ENCODE data around the gene FAM120A.

FAM120A gene

DNA sequence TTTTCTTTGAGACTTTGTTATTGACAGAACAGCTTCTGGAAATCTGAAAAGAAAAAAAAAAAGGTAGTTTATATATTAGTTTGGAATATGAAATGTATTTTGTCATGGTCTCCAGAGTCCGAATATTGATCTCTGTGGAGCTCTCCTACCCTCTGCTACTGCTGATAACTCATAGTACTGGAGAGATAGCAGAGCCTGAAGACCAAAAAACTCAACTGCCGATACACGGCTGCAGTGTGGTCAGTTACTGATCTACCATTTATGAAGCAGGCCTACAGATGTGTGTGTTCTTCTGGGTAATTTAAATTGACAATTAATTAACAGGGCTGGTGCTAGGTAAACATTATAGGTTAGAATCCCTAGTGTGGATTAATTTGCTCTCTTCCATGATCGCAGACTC is 3.8 kb upstream of the FAM120A start:
- DNase-seq (ENCODE audit: low read depth in 2 of 3, low spot score in 1 of 3), result no peak

DNA sequence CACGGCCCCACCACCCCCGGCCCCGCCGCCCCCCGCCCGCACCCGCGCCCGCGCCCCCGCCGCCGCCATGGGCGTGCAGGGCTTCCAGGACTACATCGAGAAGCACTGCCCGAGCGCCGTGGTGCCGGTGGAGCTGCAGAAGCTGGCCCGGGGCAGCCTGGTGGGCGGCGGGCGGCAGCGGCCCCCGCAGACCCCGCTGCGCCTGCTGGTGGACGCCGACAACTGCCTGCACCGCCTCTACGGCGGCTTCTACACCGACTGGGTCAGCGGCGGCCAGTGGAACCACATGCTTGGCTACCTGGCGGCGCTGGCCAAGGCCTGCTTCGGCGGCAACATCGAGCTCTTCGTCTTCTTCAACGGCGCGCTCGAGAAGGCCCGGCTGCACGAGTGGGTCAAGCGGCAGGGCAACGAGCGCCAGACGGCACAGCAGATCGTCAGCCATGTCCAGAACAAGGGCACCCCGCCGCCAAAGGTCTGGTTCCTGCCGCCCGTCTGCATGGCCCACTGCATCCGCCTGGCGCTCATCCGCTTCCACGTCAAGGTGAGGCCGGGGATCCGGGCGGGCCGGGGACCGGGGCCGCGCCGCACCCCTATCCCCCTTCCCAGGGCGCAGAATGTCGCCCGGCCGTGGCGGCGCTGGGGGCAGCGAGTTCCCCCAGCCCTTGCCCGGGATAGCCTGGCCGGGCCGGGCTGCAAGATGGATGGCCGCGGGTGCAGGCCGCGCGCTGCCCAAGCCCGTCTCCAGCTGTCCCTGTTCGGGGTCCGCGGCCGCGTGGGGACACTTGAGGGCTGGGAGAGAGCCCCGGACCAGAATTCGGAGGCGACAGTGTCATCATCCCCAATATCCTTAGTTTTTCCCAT is 594 bp downstream of the FAM120A start:
- DNase-seq (ENCODE audit: low read depth in 2 of 3, low spot score in 1 of 3), result peak; percentile 17 to 39 (median 24)

DNA sequence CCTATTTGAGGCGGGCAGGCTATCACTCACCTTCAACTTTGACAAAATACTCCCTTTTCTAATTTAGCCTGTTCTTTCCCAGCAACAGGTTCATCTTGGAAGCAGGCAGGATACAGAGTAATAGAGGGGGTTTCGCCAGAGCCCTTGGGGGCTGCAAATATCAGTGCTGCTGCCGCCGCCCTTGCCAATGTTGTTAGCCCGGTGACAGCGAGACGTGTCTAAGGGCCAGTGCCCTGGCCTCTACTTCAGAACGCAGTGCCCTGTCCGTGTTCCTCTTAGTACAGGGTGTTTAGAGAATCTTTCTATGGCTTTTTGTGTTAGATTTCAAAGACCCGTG is 1.2 kb downstream of the FAM120A start:
- no peak for DNase-seq (ENCODE audit: low read depth in 2 of 3, low spot score in 1 of 3)

DNA sequence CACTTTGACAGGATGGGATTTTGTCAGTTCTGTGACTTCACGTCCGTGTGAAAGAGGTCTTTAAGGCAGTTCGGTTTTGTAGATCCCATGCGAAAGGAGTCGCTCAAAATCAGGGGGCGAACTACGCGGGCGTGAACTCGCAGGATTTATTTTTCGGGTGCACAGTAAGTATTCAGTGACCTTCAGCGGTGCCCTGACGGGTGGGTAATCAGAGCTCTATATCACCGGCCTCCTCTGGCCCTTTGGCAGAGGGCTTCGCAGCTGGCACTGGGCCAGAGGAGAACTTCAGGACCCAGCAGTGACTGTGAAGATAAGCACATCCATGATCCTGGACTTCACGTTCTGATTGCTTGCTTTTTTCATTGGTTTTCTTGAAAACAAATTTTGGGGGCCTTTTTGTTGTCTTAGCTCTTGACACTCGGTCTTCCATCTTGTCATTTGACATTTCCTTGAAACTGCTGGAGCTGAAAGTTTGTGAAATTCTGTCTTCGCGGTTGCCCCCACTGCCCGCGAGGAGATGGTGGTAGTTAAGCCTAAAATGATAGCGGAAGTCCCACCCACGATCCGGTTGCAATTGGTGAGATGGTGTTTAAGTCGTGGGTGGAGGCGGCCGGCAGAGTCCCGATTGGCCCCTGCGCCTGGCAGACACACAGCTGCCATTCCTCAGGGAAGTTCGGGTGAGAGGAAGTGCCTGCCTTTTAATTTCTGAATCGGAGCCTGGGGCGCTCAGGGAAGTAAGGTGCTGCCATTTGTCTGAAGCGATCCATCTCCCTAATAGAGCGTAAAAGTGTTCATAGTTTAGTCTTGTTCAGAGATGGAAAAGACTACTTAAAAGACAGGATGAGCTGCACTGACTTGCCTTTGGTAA is 1.8 kb downstream of the FAM120A start, which contains the start of gene FAM120AOS:
Gene FAM120AOS, minus strand, starts transcription at position 535 of the 868 bp plus-strand sequence. CDS start 872 bp downstream, outside the sequence.
- peak; percentile 77 to 82 (median 78) for DNase-seq (ENCODE audit: low read depth in 2 of 3, low spot score in 1 of 3)

DNA sequence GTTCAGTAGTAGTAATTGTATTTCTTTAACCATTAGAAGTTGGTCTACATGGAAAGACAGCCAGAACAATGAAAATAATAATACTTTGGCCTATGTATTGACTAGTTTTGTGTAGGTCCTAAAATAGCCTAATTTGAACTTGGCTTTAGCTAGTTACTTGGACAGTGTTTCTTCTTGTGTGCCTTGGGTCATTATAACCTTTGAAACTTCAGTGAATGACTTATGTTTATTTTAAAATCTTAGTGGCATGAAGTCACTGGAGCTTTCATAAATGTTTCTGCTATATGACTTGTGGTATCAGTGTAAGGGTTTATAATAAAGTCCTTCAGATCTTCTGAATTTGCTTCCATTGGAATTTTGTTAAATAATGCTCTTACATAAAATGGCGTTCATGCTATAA is 4.5 kb downstream of the FAM120A start:
- DNase-seq (ENCODE audit: low read depth in 2 of 3, low spot score in 1 of 3), result no peak

DNA sequence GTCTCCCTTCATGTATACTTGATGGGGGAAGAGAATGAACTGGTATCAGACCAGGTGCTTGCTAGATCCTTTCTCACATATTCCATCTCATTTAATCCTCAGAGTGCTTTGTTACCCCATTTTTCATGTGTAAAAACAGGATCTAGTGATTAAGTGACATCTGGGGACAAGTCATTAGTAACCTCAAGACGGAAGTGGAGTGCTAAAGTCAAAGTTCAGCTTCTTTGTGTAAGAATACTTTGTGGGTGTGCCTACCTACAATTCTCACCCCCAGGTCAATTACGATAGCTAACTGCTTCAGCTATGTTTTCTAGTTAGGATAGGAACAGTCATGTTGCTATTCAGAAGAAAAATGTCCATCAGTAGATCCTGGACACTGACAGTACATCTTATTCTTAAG is 5.0 kb downstream of the FAM120A start:
- no peak for DNase-seq (ENCODE audit: low read depth in 2 of 3, low spot score in 1 of 3)

DNA sequence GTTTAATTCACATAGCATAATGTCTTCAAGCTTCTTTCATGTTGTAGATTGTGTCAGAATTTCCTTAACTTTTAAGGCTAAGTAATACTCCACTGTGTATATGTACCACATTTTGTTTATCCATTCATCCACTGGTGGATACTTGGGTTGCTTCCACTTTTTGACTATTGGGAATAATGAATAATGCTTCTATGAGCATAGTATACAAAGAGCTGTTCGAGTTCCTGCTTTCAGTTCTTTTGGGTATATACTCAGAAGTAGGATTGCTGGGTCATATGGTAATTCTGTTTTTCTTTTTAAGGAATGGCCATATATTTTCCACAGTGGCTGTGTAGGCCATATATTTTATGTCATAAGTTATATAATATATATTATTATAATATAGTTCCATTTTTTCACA is 5.5 kb downstream of the FAM120A start:
- no peak for DNase-seq (ENCODE audit: low read depth in 2 of 3, low spot score in 1 of 3)

DNA sequence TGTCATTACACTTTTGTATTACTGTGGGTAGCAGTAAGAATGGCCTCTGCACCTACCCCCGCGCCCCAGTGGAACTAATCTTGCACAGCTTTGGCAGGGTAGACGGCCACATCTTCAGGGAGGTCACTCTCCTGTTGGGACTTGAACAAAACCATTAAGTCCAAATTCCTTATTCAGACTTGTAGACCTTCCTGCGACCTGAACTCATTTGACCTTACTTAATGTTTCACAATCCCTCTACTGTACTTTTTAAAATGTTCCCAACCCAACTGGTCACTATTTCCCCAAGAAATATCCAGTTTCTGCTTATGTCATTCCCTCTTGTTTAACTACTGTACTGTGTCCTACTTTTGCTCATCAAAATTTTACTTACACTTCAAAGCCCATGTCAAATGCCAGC is 7.2 kb downstream of the FAM120A start:
- DNase-seq (ENCODE audit: low read depth in 2 of 3, low spot score in 1 of 3), result no peak

DNA sequence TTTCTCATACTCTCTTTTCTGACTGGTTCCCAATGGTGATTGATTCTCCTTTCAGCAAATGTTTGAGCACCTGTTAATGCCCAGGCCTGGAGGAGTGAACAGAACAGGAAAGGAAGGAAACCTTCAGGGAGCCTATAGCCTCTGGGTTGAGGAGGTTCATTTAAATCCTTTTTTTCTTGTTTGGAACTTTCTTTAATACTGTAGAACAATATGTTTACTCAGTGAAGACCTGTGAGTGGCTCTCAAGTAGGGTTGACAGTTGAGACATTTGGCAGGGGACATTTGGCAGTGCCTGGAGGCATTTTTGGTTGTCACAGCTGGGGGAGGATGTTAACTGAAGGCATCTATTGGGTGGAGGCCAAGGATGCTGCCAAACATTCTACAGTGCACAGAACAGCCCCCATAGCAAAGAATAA is 8.0 kb downstream of the FAM120A start:
- no peak for DNase-seq (ENCODE audit: low read depth in 2 of 3, low spot score in 1 of 3)

DNA sequence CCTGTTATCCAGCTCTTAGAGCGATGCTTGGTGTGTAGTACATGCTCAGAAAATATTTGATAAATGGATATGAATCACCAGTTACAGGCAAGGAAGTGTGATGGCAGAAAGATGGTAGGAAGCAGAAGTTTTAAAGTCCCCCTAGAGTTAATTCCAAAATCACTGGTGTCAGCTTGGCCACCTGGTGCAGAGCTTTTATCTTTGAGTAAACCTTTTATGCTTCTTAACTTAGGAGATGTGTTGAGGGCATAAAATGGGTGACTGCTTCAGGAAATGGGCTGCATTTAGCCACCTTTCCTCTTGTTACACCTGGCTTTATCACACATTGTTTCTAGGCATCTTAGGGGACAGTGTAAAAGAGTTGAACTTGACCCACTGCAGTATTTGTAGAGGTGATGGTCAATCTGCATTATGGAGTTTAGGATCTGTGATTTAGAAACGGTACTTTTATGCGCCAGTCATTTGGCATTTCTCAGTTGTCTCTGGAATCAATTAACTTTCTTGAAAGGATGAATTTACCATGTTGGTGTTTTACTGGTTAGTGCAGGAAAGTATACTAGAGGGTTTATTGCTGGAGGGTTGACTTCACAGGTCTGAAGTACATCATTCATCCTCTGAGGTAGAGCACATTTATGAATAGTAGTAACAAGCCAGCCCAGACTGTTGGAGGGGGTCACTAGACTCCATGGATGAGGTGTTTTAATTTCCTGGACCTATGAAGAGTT is 9.4 kb downstream of the FAM120A start:
- DNase-seq (ENCODE audit: low read depth in 2 of 3, low spot score in 1 of 3), result no peak

DNA sequence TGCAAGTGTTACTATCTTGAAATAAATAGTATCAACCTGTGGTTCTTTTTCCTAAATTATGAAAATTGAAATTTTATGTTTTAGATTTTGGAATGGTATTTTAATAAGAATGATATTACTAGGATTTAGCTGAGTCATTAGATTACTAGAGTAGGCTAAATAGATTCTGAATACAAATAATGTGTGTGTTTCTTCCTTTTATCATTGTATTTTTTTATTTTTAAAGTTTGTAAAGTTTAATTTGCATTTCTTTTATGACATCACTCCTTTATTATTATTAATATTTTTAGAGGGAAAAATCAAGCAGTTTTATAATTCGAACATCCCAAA is 9.9 kb downstream of the FAM120A start:
- DNase-seq (ENCODE audit: low read depth in 2 of 3, low spot score in 1 of 3), result no peak

DNA sequence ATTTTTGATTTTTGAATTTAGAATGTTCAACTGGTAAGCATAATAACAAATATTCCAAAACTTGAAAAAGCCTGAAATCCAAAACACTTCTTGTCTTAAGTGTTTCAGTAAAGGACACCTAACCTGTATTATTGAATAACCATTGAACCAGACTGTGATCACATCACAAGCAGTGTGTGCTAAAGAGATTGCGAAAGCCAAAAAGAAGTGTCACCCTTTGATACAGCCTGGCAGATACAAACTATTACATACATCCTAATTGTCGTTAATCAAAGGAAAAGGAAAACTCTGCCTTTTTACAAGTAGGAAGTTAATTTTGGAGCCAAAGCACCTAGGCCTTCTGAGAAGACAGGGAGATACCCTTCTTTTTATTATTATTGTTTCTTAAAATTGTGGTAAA is 10.3 kb downstream of the FAM120A start:
- no peak for DNase-seq (ENCODE audit: low read depth in 2 of 3, low spot score in 1 of 3)

DNA sequence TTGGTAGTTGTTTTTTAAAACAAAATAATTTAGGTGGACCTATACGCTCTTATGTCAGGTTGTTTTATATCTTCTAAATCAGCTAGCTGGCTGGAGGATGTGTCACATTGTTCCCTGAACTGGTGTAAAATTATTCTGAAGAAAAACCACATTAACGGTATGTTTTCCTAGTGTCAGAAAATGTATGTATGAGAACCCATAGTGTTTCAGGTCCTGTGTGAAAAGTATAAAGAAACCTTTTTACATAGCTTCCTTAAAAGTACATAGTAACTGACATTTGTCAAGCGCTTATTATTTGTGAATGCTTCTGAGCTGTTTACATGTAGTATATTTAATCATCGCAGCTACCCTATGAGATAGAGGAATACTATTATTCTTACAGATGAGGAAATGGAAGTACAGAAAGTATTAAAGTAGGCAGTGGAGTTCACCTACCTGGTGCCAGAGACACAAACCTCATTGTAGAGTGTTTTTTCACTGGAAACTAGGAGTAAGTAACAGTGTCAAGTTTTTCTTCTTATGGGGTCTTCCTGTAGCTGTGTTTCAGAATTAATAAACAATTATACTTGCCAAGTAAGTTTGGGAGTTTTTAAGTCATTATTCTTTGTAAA is 12.3 kb downstream of the FAM120A start:
- DNase-seq (ENCODE audit: low read depth in 2 of 3, low spot score in 1 of 3), result no peak

DNA sequence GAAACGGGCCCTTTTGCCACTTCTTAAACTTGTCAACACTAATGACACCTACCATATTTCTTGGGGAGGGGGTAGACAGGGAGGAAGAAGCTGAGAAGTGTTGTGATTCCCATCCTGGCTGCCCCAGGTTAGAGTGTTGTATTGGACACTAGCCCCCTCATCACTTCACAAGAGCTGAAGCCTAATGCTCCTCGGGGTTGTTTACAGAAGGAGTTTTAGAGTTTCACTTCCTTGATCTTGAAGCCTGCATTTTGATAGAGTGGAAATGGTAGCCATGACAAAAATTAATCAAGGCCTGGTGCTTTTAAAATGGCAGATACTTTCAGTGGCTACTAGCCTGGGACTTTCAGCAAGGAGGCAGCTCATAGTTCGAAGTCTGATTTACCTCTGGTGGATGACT is 12.9 kb downstream of the FAM120A start:
- no peak for DNase-seq (ENCODE audit: low read depth in 2 of 3, low spot score in 1 of 3)

DNA sequence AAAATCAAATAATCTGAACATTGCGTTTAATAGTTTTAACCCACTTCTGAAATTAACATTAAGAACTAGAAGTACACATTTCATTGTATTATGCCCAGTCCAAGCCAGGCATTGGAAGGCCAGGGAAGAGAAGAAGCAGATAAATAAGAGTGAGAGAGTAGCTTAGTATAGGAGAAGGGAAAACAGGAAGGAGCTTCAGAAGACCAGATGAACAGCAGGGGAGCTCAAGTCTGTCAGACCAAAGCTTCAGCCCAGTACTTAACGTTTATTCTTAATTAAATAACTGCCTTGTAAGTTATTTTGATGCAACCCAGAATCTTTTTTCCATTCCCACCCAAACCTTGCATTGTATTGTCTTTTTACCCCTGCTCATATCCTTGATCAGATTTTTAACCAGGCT is 13.4 kb downstream of the FAM120A start:
- DNase-seq (ENCODE audit: low read depth in 2 of 3, low spot score in 1 of 3), result no peak

DNA sequence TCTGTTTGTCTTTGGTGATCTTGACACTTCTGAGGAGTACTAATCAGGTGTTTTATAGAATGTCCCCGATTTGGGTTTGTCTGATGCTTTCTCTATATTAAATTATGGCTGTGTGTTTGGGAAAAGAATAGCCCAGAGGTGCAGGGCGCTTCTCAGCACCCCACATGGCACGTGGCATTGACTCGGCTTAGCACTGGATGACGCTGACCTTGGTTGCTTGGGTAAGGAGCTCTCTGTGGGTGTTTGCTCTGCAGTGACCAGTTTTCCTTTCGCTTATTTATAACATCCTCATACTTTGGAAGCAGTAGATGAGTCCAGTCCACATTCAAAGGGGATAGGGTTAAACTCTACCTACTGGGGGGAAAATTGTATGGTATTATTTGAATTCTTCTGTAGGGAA is 14.4 kb downstream of the FAM120A start:
- DNase-seq (ENCODE audit: low read depth in 2 of 3, low spot score in 1 of 3), result no peak

DNA sequence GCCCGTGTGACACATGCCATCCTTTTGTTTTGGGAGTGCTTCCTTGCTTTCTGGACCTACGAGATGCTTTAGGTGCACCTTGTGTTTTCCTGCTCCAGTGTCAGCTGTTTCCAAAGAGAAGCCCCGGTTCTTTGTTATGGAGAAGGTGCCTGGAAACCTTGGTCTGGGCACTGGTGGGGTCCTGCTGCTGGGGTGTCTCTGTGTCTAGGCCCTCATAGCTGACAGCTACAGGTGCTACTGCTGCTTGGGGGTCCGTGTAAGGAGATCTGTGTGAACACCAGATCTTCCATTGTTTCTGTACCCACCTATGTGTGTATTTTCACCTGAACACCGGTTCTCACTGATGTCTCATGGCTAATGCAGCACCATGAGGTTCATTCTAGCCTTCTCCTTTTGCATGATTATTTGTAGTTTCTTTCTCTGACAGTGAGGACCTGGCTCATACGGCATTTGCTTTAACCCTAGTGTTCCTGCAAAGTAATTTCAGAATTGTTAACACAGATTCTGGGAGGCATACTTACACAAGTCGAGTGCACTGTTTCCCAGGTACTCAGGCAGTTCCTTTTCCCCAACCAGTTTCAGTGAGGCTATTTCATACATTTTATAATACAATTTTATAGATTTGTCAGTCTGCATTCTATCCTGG is 15.1 kb downstream of the FAM120A start:
- no peak for DNase-seq (ENCODE audit: low read depth in 2 of 3, low spot score in 1 of 3)

DNA sequence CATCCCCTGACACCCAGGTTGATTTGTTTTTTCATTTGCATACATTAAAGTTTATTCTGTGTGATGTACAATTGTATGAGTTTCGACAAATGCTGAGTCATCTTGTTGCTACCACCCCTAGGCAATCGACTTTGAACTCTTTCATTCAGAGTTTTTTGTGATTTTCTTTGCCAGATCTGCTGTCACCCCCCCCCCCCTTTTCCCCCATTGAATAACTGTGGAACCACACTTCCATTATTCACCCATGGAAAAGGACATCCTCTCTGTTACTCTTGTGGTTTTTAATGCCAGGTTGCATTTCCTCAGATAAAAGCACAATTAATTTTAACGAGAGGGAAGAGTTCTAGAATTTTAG is 15.6 kb downstream of the FAM120A start:
- DNase-seq (ENCODE audit: low read depth in 2 of 3, low spot score in 1 of 3), result no peak

DNA sequence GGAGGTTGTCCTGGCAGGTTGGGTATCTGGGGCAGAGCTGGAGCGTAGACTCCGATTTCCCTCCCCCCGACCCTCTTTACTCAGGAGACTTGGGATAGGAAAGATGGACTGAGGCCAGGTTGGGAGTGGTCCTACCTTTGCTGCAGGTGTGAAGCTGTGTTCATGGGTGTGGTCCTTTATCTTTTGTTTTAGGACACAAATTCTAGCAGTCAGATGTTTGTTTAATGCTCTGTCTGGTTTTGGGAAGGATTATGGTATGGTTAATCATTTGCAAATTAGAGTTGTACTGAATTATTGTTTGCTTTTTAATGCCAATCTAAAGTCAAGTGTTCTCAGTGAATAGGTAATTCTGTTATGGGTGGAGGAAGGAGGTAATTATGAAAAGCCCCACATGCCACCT is 16.0 kb downstream of the FAM120A start:
- no peak for DNase-seq (ENCODE audit: low read depth in 2 of 3, low spot score in 1 of 3)

DNA sequence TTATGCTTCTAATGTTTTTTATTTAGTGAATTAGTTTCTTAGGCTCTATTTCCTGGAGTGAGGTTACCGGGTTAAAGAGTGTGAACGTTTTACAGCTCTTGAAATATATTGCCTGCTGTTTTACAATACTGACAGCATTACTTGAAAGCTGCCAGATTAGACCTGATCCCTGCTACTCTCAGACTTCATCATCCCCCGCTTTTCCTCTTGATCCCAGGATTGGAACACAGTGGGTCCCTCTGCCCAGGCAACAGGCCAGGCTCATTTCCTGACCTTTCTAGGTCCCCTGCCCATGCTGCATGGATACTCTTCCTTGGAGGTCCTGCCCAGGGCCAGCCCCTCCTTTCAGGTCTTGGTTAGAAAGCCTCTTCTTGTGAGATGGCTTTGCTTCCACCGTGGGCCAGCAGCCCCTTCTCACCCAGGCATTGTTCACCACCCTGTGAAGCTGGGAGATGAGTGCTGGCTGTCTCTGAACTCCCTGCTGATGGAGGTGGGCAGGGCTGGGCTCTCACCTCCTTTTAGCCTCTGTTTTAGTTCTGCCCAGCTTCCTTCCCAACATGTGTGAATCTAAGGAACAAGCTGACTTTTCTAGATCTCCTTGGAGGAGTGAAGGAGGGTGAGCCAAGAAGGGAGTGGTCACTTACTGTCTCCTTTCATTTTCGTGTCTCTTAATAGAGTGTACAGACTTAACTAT is 17.4 kb downstream of the FAM120A start:
- no peak for DNase-seq (ENCODE audit: low read depth in 2 of 3, low spot score in 1 of 3)

Data from stimulated activated CD4-positive, alpha-beta T cell treated with anti-CD3 and anti-CD28 coated beads, Interleukin-12 subunit alpha, Interleukin-12 subunit beta, amount 100 ng/mL, for 48 hours (primary cell).